Neural progenitor cell (in vitro differentiated cells): Measurements from ENCODE around the gene DYSF.
"Not testable (repeated sequence)": the region's sequence is repeated elsewhere in the genome, so short reads cannot be mapped to it uniquely, and the experiment has no call there.

Experiments used
- EZH2 ChIP-seq: fragments of 200-600 bp; sonication (generic); IDR thresholded peaks from 2 replicates; pipeline ENCODE4 v1.6.1; 2017; ENCODE audit warnings: antibody characterized with exemption, mild to moderate bottlenecking, moderate library complexity
- TF ChIP-seq, protein P1 (sequence below): fragments of 200-600 bp; sonication (generic); IDR thresholded peaks from 2 replicates; pipeline ENCODE4 v1.5.1; 2017; ENCODE audit warnings: antibody characterized with exemption, mild to moderate bottlenecking

DNA sequence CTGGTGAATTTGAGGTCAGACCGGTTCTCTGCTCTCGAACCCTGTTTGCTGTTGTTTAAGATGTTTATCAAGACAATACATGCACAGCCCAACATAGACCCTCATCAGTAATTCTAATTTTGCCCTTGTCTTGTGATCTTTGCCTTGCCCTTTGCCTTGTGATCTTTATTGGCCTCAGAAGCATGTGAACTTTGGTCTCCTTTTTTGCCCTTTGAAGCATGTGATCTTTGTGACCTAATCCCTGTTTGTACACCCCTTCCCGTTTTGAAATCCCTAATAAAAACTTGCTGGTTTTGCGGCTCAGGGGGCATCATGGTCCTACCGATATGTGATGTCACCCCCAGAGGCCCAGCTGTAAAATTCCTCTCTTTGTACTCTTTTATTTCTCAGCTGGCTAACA, 8.2 kb upstream of the DYSF start:
- TF ChIP-seq, protein P1, sequence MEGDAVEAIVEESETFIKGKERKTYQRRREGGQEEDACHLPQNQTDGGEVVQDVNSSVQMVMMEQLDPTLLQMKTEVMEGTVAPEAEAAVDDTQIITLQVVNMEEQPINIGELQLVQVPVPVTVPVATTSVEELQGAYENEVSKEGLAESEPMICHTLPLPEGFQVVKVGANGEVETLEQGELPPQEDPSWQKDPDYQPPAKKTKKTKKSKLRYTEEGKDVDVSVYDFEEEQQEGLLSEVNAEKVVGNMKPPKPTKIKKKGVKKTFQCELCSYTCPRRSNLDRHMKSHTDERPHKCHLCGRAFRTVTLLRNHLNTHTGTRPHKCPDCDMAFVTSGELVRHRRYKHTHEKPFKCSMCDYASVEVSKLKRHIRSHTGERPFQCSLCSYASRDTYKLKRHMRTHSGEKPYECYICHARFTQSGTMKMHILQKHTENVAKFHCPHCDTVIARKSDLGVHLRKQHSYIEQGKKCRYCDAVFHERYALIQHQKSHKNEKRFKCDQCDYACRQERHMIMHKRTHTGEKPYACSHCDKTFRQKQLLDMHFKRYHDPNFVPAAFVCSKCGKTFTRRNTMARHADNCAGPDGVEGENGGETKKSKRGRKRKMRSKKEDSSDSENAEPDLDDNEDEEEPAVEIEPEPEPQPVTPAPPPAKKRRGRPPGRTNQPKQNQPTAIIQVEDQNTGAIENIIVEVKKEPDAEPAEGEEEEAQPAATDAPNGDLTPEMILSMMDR = not testable (repeated sequence)
- TF ChIP-seq EZH2 = not testable (repeated sequence)
